NCI-H1417 (cell line): ENCODE data around the gene PHLDA3.
A peak's percentile ranks its signal among the peaks of the same experiment; 100 is the strongest.
"Not testable (repeated sequence)": the region's sequence is repeated elsewhere in the genome, so short reads cannot be mapped to it uniquely, and the experiment has no call there.

ENCODE experiments used
- DNase-seq, 3 experiments: peaks; one replicate each; lab custom pipeline; 2025; lab: John Stamatoyannopoulos, UW

PHLDA3 gene

GRCh38 chr1:201503397-201504176 is 34.6 kb upstream of the PHLDA3 start:
- peak in 2 of 3 experiments; percentile 38 to 65 for DNase-seq

- DNase-seq: no peak
These were observed 33.5 kb upstream of the PHLDA3 start for GRCh38 chr1:201502511-201502857.

- peak; percentile 38 to 94 (median 79) for DNase-seq
These were observed 33.0 kb upstream of the PHLDA3 start for GRCh38 chr1:201501812-201502510.

- no peak for DNase-seq
These were observed 32.2 kb upstream of the PHLDA3 start for GRCh38 chr1:201501144-201501543.

GRCh38 chr1:201500670-201501120 is 31.7 kb upstream of the PHLDA3 start:
- DNase-seq: no peak

GRCh38 chr1:201499795-201500669 is 31.0 kb upstream of the PHLDA3 start:
- DNase-seq: no peak

GRCh38 chr1:201499191-201499590 is 30.2 kb upstream of the PHLDA3 start:
- DNase-seq: no peak

GRCh38 chr1:201498621-201499020 is 29.6 kb upstream of the PHLDA3 start:
- no peak for DNase-seq

- DNase-seq: no peak
These were observed 29.0 kb upstream of the PHLDA3 start for GRCh38 chr1:201497935-201498509.

- DNase-seq: peak in 2 of 3 experiments; percentile 74 to 87
These were observed 27.3 kb upstream of the PHLDA3 start for GRCh38 chr1:201496296-201496690.

GRCh38 chr1:201495551-201496295 is 26.7 kb upstream of the PHLDA3 start:
- peak in 2 of 3 experiments; percentile 86 to 97 for DNase-seq

- peak in 2 of 3 experiments; percentile 8 to 45 for DNase-seq
These were observed 25.0 kb upstream of the PHLDA3 start for GRCh38 chr1:201493757-201494617.

GRCh38 chr1:201493026-201493656 is 24.2 kb upstream of the PHLDA3 start:
- DNase-seq: not testable (repeated sequence)

GRCh38 chr1:201491896-201492511 is 23.0 kb upstream of the PHLDA3 start:
- DNase-seq: no peak

GRCh38 chr1:201490708-201491131 is 21.7 kb upstream of the PHLDA3 start:
- no peak for DNase-seq

- DNase-seq: no peak
These were observed 20.8 kb upstream of the PHLDA3 start for GRCh38 chr1:201489643-201490261.

- no peak for DNase-seq
These were observed 20.0 kb upstream of the PHLDA3 start for GRCh38 chr1:201488830-201489589.

- no peak for DNase-seq
These were observed 18.8 kb upstream of the PHLDA3 start for GRCh38 chr1:201487742-201488141.
